ENCODE results near the gene NCR3LG1. TPM values are rescaled to one million over a fixed set of nuclear protein-coding genes. Genes with fewer than 3 reads are reported as not detected.

NCR3LG1 gene
- total RNA-seq, 1 donor from 2014 or later = 0.39 TPM

DNA sequence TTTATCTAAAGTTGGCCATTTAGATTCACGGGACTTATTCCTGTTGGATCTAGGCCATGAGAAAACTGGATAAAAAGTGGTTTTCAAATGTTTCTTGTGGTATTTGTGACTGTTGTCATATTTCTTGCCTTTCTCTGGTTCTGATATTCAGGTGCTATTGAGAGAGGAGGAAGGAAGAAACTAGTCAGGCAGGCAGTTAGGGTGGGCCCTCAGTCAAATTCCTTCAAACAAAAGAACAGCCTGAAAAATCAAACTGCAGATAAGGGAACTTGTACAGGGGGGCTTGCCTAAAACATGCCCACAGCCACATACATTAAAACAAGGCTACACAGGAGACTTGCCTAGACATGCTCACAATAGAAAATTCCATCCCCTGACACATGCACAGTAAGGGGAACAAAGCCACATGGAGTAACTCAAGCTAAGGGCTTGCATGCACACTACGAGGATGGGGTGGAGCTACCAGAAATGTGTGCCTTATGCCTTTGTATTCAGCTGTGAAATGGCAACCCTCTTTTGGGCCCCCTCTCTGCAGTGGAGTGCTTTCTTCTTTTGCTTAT, 18.2 kb downstream of the NCR3LG1 start:
- H3K4me2 ChIP-seq = no peak overlapping the region
- H3K27me3 ChIP-seq = no peaks in the 10 kb centered on the region
- no peaks in the 10 kb centered on the region for H3K79me2 ChIP-seq (ENCODE audit: low read depth)
- H2AFZ ChIP-seq (replicated peaks) = no peak overlapping the region
- no peaks in the 10 kb centered on the region for H3K36me3 ChIP-seq
- Mint-ChIP-seq H3K4me1 (no peaks in the 10 kb centered on the region), H3K27ac (no peak overlapping the region), H3K9me3 (peaks cover 52% of the 10 kb centered on the region), H3K4me3 (no peak overlapping the region), H3K27me3 (ENCODE audit: insufficient read depth, low read depth) (no peaks in the 10 kb centered on the region), H3K36me3 (peaks cover 56% of the 10 kb centered on the region)
- TF ChIP-seq EZH2 (IDR thresholded peaks at IDR 0.05) (no peak), EZH2phosphoT487 (IDR thresholded peaks at IDR 0.05) (no peak)
- TF ChIP-seq, protein P1, sequence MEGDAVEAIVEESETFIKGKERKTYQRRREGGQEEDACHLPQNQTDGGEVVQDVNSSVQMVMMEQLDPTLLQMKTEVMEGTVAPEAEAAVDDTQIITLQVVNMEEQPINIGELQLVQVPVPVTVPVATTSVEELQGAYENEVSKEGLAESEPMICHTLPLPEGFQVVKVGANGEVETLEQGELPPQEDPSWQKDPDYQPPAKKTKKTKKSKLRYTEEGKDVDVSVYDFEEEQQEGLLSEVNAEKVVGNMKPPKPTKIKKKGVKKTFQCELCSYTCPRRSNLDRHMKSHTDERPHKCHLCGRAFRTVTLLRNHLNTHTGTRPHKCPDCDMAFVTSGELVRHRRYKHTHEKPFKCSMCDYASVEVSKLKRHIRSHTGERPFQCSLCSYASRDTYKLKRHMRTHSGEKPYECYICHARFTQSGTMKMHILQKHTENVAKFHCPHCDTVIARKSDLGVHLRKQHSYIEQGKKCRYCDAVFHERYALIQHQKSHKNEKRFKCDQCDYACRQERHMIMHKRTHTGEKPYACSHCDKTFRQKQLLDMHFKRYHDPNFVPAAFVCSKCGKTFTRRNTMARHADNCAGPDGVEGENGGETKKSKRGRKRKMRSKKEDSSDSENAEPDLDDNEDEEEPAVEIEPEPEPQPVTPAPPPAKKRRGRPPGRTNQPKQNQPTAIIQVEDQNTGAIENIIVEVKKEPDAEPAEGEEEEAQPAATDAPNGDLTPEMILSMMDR (IDR thresholded peaks at IDR 0.05) = no peak
- no peaks in the 10 kb centered on the region for H3K4me1 ChIP-seq
- no peak overlapping the region for H3K4me3 ChIP-seq
- peaks cover 16% of the 10 kb centered on the region for H3K9me3 ChIP-seq (ENCODE audit: low read depth)
- H3K27ac ChIP-seq = no peak overlapping the region
- H3K9ac ChIP-seq = no peak overlapping the region
- DNase-seq (ENCODE audit: low spot score) = no peak
- H3F3A ChIP-seq (ENCODE audit: low read depth) = no peaks in the 10 kb centered on the region
- no peaks in the 10 kb centered on the region for H4K20me1 ChIP-seq (ENCODE audit: low read depth)

DNA sequence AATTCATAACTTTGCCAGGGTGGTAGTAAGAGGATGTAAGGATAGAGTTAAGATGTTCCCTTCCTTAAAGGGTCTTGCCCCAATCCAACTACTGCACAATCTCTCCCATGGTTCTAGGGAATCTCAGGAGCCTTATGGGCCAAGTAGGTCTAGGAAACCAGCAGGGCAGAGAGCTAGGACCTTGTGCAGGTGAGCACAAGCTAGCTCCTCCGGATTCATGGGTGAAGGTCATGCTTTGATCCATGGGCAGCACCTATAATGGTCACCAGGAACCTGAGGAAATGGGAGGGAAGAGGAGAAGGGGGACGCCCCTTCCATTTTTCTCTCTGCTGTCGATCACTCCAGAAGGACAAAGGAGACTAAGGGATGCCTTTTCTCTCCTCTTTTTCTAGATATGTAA, 20.0 kb downstream of the NCR3LG1 start:
- Histone ChIP-seq H3F3A (ENCODE audit: low read depth) (no peaks in the 10 kb centered on the region), H3K27ac (no peak overlapping the region), H3K9ac (no peak overlapping the region), H3K4me2 (no peak overlapping the region), H3K36me3 (no peaks in the 10 kb centered on the region), H4K20me1 (ENCODE audit: low read depth) (no peaks in the 10 kb centered on the region), H3K79me2 (ENCODE audit: low read depth) (no peaks in the 10 kb centered on the region), H3K9me3 (ENCODE audit: low read depth) (peaks cover 16% of the 10 kb centered on the region), H3K4me3 (no peak overlapping the region), H2AFZ (replicated peaks) (no peak overlapping the region), H3K27me3 (no peaks in the 10 kb centered on the region), H3K4me1 (no peaks in the 10 kb centered on the region)
- H3K4me3 Mint-ChIP-seq = no peak overlapping the region
- TF ChIP-seq, protein P1 (IDR thresholded peaks at IDR 0.05) = no peak
- TF ChIP-seq EZH2phosphoT487 (IDR thresholded peaks at IDR 0.05) (no peak), EZH2 (IDR thresholded peaks at IDR 0.05) (no peak)
- peak; percentile 33 for DNase-seq (ENCODE audit: low spot score)
- H3K4me1 Mint-ChIP-seq = no peaks in the 10 kb centered on the region
- no peaks in the 10 kb centered on the region for H3K27me3 Mint-ChIP-seq (ENCODE audit: insufficient read depth, low read depth)
- H3K27ac Mint-ChIP-seq = no peak overlapping the region
- peaks cover 52% of the 10 kb centered on the region for H3K9me3 Mint-ChIP-seq
- peaks cover 63% of the 10 kb centered on the region for H3K36me3 Mint-ChIP-seq

DNA sequence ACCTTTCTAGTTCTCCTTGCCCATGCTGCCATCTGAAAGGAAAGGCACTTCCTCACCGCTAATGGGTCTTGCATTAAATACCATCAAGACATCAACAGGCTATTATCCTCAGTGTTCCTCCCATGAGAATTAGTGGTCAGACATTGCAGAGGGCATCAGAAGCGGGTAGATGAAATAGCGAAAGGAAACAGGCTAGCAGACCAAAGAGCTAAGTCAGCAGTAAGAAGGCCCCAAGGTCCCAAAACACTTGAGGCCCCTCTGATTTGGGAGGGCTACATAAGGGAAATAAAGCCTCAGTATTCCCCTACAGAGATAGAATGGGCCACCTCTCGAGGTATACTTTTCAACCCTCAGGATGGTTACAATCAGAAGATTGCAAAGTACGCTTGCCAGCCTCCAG, 23.9 kb downstream of the NCR3LG1 start:
- H3K9ac ChIP-seq = no peak overlapping the region
- no peaks in the 10 kb centered on the region for H3K36me3 ChIP-seq
- H3K4me3 Mint-ChIP-seq = no peak overlapping the region
- H3K36me3 Mint-ChIP-seq = peaks cover 49% of the 10 kb centered on the region
- peaks cover 35% of the 10 kb centered on the region for H3K9me3 Mint-ChIP-seq
- no peaks in the 10 kb centered on the region for H3F3A ChIP-seq (ENCODE audit: low read depth)
- no peaks in the 10 kb centered on the region for H3K27me3 ChIP-seq
- TF ChIP-seq, protein P1 (IDR thresholded peaks at IDR 0.05) = no peak
- TF ChIP-seq EZH2 (IDR thresholded peaks at IDR 0.05) = no peak
- no peak for TF ChIP-seq EZH2phosphoT487 (IDR thresholded peaks at IDR 0.05)
- H3K4me3 ChIP-seq = no peak overlapping the region
- no peak overlapping the region for H3K27ac ChIP-seq
- H4K20me1 ChIP-seq (ENCODE audit: low read depth) = no peaks in the 10 kb centered on the region
- no peak overlapping the region for H3K4me2 ChIP-seq
- DNase-seq (ENCODE audit: low spot score) = no peak
- no peaks in the 10 kb centered on the region for H3K27me3 Mint-ChIP-seq (ENCODE audit: insufficient read depth, low read depth)
- no peaks in the 10 kb centered on the region for H3K4me1 Mint-ChIP-seq
- H2AFZ ChIP-seq (replicated peaks) = no peak overlapping the region
- H3K9me3 ChIP-seq (ENCODE audit: low read depth) = peaks cover 13% of the 10 kb centered on the region
- no peaks in the 10 kb centered on the region for H3K79me2 ChIP-seq (ENCODE audit: low read depth)
- H3K4me1 ChIP-seq = no peaks in the 10 kb centered on the region
- no peak overlapping the region for H3K27ac Mint-ChIP-seq

Measured in neural progenitor cell (in vitro differentiated cells).